Epithelial cell of proximal tubule (primary cell): ENCODE measurements around the gene CHMP4B. TPM values are rescaled to one million over a fixed set of nuclear protein-coding genes. Genes with fewer than 3 reads are reported as not detected.
A peak's percentile ranks its signal among the peaks of the same experiment; 100 is the strongest.

ENCODE experiments used
- DNase-seq: peaks from one replicate; pipeline ENCODE4 v3.0.0-alpha.2; 2011; ENCODE audit warnings: low read depth
- H3K4me3 ChIP-seq: 2 replicates; pipeline ENCODE4 v1.5.1; 2011; ENCODE audit warnings: low read depth, mild to moderate bottlenecking, low read length
- total RNA-seq: library from RNA; depleted of rRNA; stranded (reverse); fragments of >200 nt; gene quantifications from 2 replicates; pipeline ENCODE4 v1.2.3, GENCODE V29; 2015
- TF ChIP-seq, protein P1 (sequence below): conservative IDR thresholded peaks from 2 replicates; pipeline ENCODE4 v1.5.1; 2012; ENCODE audit warnings: low read depth, mild to moderate bottlenecking, low read length

CHMP4B gene
- 41.3 and 59.0 TPM in 2 replicates for total RNA-seq

GRCh38 chr20:33810885-33811775 lies at the start of gene CHMP4B:
Gene CHMP4B (plus strand): TSS chr20:33811348. CDS start chr20:33811469, 121 bp downstream.
- H3K4me3 ChIP-seq = peak within 1 kb of the TSS; percentile 87
- TF ChIP-seq, protein P1, sequence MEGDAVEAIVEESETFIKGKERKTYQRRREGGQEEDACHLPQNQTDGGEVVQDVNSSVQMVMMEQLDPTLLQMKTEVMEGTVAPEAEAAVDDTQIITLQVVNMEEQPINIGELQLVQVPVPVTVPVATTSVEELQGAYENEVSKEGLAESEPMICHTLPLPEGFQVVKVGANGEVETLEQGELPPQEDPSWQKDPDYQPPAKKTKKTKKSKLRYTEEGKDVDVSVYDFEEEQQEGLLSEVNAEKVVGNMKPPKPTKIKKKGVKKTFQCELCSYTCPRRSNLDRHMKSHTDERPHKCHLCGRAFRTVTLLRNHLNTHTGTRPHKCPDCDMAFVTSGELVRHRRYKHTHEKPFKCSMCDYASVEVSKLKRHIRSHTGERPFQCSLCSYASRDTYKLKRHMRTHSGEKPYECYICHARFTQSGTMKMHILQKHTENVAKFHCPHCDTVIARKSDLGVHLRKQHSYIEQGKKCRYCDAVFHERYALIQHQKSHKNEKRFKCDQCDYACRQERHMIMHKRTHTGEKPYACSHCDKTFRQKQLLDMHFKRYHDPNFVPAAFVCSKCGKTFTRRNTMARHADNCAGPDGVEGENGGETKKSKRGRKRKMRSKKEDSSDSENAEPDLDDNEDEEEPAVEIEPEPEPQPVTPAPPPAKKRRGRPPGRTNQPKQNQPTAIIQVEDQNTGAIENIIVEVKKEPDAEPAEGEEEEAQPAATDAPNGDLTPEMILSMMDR = no peak
- peak; percentile 63 for DNase-seq

GRCh38 chr20:33761698-33762250 lies 49.4 kb upstream of the CHMP4B start:
- no peak for DNase-seq
- H3K4me3 ChIP-seq = no peak overlapping the region
- TF ChIP-seq, protein P1 = no peak

DNA sequence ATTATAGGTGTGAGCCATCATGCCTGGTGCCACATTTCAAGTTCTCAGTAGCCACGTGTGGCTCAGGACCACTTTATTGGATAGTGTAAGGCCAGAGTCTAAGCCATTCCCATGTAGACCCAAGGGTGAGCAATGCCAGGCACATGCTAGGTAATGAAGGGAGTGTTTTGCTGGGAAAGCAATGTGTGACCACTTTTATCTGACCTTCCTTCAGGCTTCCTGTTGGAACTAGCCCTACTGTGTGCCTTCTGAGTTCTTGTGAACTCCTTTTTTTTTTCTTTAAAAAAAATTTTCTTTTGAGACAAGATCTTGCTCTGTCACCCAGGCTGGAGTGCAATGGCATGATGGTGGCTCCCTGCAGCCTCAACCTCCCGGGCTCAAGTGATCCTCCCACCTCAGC lies 46.0 kb upstream of the CHMP4B start:
- TF ChIP-seq, protein P1 = no peak
- no peak overlapping the region for H3K4me3 ChIP-seq
- no peak for DNase-seq

GRCh38 chr20:33765592-33765991 lies 45.6 kb upstream of the CHMP4B start:
- TF ChIP-seq, protein P1 = no peak
- DNase-seq = no peak
- no peak overlapping the region for H3K4me3 ChIP-seq

DNA sequence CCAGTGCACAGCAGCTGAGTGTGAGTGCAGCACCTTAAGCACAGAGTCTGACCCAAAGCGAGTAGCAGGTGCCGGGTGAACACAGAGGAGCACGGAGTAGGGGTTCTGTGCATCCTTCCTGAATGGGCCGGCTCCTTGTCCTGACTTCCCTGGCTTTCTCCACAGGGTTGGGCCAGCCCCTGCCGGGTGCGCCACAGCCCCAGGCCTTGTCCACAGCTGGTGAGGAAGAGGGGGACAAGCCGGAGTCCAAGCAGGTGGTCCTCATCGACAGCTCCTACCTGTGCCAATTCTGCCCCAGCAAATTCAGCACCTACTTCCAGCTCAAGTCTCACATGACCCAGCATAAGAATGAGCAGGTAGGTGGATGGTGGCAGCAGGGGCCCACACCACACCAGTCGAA lies 44.5 kb upstream of the CHMP4B start:
- DNase-seq = no peak
- no peak overlapping the region for H3K4me3 ChIP-seq
- TF ChIP-seq, protein P1 = no peak

- no peak overlapping the region for H3K4me3 ChIP-seq
- no peak for DNase-seq
- TF ChIP-seq, protein P1 = no peak
These were observed 43.4 kb upstream of the CHMP4B start for GRCh38 chr20:33767777-33768138.
